GM04503 (cell line): ENCODE data around the gene ZNF780B.
"Not testable (repeated sequence)": the region's sequence is repeated elsewhere in the genome, so short reads cannot be mapped to it uniquely, and the experiment has no call there.

Source experiments
- DNase-seq: peaks from one replicate; pipeline ENCODE4 v3.0.0-alpha.2; 2012; ENCODE audit warnings: low read depth

ZNF780B gene

DNA sequence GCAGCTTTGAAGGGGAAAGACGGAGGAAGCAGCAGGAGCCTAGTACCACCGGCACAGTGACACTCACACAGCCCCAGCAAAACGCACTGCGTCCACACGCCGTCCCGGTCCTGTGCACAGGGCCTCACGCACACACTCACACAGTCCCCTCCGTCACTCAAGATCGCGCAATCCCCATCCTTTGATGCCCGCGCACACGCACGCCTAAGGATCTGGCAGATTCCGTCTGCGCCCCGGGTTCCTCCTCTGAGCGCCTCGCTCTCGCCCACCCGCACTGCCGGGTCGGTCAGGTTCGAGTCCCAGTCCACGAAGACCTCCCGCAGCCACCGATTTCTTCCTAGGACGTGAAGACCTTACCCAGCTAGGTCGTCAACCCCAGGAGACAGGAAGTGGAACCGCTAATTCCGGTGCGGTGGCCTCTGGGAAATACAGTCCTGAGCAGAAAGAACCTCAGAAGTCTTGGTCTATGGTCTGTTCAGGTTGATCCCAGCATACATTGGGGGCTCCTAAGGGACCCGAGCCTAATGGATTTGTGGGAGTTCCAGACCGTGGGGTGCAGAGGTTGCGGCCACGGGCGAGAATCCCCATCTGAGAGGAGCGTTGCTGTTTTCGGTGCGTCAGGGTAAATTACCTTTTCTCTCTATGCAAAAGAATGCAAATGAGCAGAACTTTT is at the start of gene ZNF780B:
ZNF780B (minus strand) TSS at position 400 of the 673 bp plus-strand sequence. CDS start 5,899 bp downstream, outside the sequence.
- DNase-seq = peak; percentile 23

DNA sequence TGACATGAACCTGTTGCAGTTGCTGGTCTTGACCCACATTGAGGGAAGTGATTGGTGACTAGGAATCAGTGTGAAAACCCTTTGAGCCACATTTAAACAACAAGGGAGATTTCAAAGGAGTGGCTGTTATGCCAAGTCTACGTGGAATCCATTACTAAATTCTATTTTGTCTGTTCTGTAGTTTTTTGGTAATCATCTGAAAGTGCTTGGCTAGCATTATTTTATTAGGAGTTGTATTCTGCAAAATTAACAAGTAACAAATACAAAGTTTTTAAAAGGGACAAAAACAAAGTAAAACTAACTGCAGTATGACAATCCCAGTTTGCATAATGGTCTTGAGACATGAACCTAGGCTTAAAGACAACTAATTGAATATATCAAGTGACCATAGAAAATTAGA is 48.7 kb upstream of the ZNF780B start:
- DNase-seq = no peak

DNA sequence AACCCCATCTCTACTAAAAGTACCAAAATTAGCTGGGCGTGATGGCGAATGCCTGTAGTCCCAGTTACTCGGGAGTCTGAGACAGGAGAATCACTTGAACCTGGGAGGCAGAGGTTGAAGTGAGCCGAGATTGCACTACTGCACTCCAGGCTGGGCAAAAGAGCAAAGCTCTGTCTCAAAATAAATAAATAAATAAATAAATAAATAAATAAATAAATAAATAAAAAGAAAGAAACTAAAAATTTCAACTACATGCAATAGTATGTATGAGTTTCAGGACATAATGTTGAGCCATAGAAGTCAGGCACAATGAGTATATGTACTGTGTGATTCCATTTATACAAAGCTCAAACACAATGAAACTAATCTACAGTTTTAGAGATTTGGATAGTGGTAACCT is 47.6 kb upstream of the ZNF780B start:
- DNase-seq = no peak

DNA sequence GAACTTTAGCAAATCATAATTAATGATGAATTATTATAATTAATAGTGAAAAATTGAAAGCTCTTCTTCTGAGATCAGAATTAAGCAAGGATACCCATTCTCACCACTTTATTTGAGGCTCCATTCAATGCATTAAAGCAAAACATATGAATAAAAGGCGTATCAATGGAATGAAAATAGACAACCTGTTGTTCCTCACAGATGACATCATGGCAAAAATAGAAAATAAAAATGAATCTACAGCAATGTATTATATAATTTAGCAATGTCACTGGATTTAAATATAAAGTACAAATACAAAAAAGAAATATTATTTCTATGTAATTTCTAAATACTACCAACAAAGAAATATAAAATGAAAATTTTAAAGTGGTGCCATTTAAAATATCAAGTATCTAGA is 45.8 kb upstream of the ZNF780B start:
- DNase-seq = no peak

DNA sequence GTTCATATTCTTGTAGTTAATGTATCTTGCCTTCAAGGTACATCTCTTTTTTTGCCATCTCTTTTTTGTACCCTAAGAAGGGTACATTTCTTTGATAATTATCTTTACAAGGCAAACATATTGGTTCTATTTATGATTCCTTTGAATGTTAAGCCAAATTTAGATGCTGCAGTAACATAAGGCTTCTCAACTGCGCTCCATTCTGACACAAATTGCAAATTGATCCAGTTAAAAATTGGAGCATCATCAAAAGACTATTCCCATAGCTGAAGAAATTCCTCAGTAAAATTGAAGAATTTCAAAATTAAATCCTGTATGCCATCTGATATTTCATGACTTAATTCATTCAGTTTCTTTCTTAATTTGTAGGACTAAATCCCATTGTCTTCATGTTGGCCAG is 37.4 kb upstream of the ZNF780B start:
- DNase-seq = no peak

DNA sequence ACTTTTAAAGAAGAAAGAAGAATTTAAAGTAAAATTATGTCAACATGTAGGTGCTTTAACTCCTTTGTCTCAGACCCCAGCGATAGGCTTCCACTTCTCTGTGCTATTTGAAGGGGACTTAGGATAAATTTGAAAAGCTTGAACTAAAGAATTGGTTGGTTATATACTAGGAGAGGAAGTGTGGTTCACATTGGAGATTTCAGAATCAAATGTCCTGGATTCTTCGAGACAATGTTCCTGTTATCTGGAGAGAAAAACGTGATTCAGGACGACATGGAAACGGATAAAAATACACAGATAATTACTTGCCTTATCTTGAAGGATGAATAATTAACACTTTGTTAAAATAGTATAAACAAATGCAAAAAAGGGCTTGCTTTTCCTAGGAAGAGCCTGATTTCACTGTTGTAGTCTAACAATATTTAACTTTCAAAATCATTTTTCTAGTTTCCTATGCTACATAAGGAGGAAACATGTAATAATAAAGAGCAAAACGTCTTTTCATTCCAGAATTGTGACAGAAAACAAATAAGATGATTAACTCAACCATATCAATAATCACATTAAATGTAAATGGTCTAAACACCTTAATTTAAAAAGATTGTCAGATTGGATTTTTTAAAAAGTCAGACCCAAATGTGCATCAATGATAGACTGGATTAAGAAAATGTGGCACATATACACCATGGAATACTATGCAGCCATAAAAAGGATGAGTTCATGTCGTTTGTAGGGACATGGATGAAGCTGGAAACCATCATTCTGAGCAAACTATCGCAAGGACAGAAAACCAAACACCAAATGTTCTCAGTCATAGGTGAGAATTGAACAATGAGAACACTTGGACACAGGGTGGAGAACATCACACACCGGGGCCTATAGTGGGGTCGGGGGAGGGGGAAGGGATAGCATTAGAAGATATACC is 35.4 kb upstream of the ZNF780B start:
- no peak for DNase-seq

DNA sequence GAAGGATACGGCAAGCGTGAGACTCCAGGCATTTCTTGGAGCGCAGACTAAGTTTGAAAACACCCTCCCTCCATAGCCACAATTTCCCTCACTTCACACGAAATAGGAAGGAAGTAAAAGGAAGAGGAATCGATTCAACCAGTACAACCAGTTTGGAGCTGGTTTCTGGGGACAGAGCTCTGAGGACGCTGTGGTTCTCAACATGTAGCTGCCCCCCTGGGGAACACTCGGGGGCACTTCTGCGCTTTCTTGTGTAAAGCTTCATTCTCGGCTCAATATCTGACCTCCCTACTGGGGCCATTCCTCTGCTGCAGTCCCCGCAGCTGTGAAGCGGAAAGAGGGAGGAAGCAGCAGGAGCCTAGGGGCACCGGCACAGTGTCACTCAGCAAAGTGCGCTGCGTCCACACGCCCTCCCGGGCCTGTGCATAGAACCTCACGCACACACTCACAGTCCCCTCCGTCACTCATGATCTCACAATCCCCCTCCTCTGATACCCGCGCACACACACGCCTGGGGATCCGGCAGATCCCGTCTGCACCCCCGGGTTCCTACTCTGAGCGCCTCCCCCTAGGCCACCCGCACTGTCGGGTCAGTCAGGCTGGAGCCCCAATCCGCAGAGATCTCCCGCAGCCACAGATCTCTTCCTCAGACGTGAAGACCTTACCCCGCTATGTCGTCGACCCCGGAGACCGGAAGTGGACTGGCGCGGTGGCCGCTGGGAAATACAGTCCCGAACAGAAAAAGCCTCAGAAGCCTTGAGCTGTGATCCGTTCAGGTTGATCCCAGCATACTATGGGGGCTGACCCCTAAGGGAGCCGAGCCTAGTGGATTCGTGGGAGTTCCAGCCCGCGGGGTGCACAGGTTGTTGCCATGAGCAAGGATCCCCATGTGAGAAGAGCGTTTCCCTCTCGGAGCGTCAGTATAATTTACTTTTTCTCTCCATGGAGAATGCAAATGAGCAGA is 34.5 kb upstream of the ZNF780B start, which contains the start of gene ZNF780A:
ZNF780A (minus strand) TSS at position 703 of the 964 bp plus-strand sequence. CDS start 6,190 bp downstream, outside the sequence.
- DNase-seq = no peak

DNA sequence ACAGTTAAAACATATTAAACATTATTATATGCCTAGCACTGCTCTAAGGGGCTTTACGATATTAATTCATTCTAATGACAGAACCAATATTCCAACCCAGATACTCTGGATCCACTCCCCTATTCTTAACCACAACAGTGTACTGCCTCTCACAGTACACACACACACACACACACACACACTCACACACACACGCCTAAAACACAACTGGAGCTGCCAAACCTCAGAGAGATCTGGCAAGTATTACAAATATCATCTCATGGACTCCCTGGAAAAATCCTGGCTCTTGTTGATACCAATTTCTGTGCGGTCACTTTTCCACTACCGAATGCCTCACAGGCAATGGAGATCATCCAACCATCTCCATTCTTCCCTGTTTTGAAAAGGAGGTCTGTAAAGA is 33.4 kb upstream of the ZNF780B start:
- DNase-seq = no peak

DNA sequence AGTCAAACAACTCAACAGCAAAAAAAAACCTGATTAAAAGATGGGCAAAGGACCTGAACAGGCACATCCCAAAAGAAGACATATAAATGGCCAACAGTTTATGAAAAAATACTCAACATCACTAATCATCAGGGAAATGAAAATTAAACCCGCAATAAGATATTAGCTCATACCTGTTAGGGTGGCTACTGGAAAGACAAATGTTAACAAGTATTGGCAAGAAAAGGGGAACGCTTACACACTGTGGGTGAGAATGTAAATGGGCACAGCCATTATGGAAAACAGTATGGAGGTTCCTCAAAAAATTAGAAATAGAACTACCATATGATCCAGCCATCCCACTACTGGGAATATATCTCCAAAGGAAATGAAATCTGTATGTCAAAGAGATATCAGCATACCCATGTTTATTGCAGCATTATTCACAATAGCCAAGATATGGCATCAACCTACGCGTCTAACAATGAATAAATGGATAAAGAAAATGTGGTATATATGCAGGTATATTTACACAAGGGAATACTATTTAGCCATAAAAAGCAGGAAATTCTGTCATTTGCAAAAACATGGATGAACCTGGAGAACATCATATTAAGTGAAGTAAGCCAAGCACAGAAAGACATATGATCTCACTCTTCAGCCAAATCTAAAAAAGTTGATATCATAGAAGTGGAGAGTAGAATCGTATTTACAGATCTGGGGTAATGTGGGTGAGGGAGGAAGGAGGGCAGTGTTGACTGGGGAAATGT is 32.4 kb upstream of the ZNF780B start:
- no peak for DNase-seq

DNA sequence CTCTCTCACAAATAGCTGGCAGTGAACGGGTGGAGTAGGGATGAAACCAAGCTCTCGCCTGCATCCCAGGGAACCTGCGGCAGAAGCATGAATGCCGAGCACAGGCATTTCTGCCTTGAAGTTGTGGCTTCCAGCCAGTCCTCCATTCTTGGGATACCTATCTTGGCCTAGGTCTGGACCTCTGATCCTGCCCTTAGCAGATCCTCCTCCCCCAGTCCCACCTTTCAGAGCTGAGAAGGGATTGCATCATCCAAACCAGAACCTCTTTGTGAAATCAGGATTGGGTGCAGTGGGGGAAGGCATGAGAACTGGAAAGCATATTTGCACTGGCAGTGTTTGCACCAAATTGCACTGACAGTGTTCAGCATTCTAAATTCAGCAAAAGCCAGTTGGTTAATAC is 28.9 kb upstream of the ZNF780B start:
- no peak for DNase-seq

DNA sequence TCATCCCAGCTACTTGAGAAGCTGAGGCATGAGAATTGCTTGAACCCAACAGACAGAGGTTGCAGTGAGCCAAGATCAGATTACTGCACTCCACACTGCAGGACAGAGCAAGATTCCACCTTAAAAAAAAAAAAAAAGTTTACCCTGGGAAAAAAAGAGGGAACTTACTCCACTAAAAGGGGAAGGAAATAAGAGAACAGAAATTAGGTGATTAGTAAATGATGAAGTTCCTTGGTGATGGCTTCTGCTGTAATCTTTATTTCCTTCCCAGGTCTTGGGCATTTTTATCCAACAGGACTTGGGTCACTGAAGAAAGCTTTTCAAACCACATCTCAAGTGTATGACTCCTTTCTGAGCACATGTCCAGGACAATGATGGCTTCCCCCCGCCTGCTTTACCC is 25.4 kb upstream of the ZNF780B start:
- DNase-seq = no peak

DNA sequence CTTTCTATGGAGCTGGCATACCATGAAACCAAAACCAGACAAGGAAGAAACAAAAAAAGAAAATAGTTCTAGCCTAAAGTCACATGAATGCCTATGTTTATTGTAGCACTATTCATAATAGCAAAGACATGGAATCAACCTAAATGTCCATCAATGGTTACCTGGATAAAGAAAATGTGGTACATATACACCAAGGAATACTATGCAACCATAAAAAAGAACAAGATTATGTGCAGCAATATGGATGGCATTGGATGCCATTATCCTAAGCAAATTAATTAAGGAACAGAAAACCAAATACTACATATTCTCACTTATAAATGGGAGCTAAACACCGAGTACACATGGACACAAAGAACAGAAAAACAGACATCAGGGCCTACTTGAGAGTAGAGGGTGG is 24.3 kb upstream of the ZNF780B start:
- no peak for DNase-seq

DNA sequence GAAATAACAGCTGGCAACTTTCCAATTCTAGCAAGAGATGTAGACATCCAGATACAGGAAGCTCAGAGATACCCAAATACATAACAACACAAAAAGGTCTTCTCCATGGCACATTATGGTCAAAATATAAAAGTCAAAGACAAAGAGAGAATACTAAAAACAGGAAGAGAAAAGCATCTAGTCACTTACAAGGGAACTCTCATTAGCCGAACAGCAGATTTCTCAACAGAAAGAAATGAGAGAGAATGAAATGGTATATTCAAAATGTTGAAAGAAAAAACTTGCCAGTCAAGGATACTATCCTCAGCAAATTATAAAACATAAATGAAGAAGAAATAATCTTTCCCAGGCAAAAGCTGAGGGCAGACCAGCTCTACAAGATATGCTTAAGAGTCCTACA is 22.3 kb upstream of the ZNF780B start:
- no peak for DNase-seq

DNA sequence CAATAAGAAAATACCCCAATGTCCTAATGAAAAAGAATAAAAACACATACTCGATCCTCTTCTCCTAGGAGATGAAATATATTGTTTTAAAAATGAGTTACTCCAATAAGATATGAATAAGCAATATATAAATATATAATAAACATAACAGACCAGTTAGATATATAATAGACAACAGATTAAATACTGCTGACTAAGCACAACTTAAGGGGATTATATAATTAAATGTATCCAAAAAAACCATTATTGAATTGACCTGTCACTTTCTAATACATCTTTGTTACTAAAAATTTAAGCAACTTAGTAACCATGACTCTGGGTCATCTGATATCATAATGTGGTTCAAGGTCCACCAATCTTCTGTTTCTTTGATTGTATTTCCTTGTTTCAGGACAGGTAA is 14.0 kb upstream of the ZNF780B start:
- no peak for DNase-seq

DNA sequence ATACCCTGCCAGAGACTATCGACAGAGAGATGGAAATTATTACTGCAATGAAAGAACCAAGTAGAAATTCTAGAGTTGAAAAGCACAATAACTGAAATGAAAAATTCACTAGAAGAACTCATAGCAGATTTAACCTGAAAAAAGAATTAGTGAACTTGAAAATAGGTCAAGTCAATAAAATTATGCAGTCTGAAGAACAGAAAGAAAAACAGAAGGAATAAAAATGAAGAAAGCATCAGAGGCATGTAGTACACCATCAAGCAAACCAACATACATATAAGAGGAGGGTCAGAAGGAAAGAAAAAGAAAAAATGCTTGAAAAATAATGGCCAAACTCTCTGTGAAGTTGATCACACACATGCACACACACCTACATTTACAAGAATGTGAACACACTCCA is 3.6 kb upstream of the ZNF780B start:
- no peak for DNase-seq

DNA sequence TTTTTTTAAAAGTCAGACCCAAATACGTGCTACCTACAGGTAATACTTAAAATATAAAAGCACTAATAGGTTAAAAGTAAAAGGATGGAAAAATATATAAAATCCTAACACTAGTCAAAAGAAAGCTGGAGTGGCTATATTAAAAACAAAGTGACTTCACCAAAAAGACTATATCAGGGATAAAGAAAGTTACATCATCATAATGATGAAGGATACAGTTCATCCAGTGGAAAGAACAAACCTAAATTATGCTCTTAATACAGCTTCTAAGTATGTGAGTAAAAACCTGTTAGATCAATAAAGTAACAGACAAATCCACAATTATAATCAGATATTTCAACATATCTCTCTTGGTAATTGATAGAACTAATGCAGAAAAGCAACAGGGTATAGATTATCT is 1.1 kb upstream of the ZNF780B start:
- DNase-seq = no peak

DNA sequence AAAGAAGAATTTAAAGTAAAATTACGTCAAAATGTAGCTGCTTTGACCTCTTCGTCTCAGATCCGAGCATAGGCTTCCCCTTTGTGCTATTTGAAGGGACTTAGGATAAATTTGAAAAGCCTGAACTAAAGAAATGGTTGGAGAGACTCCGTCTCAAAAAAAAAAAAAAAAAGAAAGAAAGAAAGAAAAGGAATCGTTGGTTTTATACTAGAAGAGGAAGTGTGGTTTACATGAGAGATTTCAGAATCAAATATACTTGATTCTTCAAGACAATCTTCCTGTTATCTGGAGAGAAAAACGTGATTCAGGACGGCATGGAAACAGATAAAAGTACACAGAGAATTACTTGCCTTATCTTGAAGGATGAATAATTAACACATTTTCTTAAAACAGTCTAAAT is 474 bp upstream of the ZNF780B start:
- no peak for DNase-seq

DNA sequence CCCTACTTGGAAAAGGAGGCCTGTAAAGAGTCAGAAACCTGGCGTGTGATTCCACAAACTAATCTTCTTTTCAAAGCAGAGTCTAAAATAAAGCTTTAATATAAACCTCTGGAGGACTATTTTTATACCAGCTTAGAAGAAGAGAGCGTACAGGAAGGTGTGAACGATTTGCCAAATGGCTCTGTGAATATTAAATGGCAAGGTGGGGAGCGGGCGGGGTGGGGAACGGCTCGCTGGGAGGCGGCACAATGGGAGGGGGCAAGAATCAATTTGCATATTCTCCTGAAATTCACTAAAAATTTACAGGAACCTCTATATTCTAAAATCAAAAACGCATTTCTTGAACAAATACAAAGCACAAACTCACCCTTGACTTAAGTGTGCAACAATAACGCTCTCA is 982 bp downstream of the ZNF780B start:
- DNase-seq = no peak

DNA sequence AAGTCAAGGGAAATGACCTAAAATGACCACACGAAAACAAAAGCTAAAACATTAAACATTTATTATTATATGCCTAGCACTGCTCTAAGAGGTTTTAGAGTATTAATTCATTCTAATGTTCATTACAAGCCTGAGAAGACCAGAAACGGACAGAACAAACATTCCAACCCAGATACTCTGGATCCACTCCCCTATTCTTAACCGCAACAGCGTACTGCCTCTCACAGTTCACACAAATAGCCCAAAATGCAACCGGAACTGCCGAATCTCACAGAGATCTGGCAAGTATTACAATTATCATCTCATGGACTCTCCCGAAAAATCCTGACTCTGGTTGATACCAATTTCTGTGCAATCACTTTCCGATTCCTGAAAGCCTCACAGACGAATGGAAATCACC is 1.4 kb downstream of the ZNF780B start:
- DNase-seq = no peak

DNA sequence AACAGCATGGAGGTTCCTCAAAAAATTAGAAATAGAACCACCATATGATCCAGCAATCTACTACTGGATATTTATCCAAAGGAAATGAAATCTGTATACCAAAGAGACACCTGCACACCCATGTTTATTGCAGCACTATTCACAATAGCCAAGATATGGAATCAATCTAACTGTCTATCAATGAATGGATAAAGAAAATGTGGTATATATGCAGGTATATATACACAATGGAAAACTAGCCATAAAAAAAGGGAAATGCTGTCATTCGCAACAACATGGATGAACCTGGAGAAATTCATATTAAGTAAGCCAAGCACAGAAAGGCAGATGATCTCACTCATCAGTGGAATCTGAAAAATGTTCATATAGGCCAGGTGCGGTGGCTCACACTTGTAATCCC is 2.5 kb downstream of the ZNF780B start:
- DNase-seq = no peak

DNA sequence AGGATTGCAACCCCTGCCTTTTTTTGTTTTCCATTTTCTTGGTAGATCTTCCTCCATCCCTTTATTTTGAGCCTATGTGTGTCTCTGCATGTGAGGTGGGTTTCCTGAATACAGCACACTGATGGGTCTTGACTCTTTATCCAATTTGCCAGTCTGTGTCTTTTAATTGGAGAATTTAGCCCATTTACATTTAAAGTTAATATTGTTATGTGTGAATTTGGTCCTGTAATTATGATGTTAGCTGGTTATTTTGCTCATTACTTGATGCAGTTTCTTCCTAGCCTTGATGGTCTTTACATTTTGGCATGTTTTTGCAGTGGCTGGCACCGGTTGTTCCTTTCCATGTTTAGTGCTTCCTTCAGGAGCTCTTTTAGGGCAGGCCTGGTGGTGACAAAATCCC is 14.3 kb downstream of the ZNF780B start:
- not testable (repeated sequence) for DNase-seq
